ENCODE results near the gene PTPN14.
A peak's percentile ranks its signal among the peaks of the same experiment; 100 is the strongest.

The PTPN14 gene

DNA sequence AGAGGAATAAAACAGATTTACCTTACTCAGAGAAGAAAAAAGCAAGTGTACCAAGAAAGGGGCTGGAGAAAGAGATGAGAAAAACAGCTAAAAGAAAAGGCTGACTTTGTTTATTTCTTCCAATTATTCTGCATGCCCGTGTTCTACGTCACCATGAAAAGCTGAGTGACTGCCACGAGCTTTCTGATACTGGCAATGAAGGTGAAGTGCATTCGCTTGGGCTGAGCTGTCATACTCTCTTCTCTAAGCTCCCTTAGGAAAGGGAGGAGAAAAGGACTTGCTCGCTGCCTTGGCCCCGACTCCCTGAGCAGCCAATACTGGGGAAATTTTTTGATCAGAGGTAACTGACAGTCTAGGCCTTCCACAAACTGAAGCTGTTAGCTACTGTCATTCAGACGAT lies 165.1 kb downstream of the PTPN14 start:
- no peak for DNase-seq

- no peak for DNase-seq
These were observed 166.0 kb downstream of the PTPN14 start for GRCh38 chr1:214385428-214385827.

GRCh38 chr1:214384373-214385079 lies 166.9 kb downstream of the PTPN14 start:
- no peak for DNase-seq

DNA sequence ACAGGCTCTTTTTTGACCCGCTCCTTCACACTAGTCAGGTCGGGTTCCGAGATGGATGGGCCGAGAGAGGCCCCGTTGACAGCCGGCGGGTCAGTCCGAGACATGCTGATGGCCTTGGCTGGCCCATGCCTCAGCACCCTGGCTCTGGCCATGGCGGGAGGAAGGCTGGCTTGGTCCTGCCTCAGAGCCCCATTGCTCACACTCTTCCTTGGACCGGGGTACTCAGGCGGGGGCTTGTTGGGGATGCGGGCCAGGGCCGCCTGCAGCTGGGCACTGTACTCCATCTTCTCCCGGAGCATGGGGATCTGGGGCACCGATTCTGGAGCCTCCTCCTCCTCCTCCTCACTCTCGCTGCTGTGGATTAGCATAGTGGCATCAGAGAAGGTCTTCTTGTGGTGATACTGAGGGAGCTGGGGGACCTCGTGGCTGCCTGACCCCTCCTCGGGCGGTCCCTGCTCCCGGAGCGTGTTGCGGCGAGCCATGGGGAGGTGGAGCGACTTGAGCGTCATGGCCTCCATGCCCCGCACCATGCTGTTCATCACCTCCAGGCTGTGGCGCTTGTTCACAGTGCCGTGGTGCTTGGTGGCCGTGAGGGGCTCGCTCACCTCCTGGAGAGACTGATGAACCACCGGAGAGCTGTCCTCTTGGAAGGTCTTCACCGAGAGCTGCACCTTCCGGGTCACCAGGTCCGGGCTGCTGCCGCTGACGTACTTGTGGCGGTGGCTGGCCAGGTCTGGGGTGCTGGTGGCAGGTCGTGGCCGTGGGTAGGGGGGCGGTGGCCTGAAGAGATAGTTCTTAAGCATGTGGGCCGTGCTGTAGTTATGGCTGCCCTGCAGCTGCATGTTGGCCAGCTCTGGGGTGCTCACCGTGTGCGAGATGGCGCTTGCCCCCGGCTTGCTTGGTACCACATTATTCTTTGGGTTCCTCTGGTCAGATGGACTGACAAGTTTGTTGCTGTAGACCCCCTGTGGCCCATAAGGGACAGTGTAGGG lies 167.7 kb downstream of the PTPN14 start:
- no peak for DNase-seq

DNA sequence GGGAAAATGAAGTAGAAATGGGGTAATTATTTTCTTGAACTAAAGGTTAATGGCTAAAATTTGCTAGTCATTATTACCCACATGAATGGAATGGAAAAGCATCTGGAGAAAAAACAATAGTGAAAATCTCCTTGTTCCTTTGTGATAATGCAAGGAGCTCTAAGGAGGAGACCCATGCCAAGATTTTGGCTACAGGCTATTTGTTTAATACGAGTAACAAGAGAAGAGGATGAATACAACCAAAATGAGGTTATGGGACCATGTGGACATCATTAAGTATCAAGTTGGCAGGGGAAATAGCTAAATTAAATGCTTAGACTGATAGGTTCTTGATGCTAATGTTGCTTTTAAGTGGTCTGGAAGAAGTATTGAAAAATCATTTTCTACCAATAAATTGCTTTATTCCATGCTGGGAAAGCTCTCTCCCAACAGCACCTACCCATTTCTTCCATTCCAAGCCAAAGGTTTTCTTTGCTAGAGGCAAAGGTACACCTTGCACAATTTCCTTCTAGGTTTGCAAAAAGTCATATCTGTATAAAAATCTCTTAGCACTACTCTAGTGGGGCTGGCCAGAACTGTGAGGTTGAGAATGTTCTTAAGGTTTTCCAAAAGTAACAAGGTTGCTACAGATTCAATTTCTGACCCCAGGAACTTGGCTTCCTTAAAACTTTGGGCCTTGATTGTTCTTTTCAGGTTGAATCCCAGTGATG lies 170.3 kb downstream of the PTPN14 start:
- no peak for DNase-seq

- peak; percentile 19 for DNase-seq
These were observed 171.0 kb downstream of the PTPN14 start for GRCh38 chr1:214380396-214380795.

- DNase-seq = no peak
These were observed 172.0 kb downstream of the PTPN14 start for GRCh38 chr1:214379236-214379970.

DNA sequence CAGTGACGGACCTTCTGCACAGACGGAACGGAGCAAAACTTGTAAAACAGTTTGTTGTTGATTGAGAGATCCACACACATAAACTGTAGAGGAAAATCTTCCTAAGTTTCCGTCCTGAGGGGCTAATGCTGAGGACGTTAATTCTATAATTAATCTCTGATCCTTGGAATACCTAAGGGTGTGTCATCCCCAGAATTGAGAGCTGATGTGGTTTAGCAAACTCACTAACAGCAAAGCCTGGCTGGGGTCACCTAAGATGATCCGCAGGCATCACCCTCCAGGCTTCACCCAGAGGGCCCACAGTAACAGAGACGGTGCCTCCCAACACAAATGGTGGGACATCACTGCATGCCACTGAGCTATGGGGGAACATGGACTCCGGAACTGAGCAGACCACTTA lies 172.9 kb downstream of the PTPN14 start:
- DNase-seq = no peak

GRCh38 chr1:214377886-214378285 lies 173.5 kb downstream of the PTPN14 start:
- peak; percentile 31 for DNase-seq

- DNase-seq = no peak
These were observed 173.9 kb downstream of the PTPN14 start for GRCh38 chr1:214377485-214377884.

- DNase-seq = no peak
These were observed 179.3 kb downstream of the PTPN14 start for GRCh38 chr1:214372092-214372491.

DNA sequence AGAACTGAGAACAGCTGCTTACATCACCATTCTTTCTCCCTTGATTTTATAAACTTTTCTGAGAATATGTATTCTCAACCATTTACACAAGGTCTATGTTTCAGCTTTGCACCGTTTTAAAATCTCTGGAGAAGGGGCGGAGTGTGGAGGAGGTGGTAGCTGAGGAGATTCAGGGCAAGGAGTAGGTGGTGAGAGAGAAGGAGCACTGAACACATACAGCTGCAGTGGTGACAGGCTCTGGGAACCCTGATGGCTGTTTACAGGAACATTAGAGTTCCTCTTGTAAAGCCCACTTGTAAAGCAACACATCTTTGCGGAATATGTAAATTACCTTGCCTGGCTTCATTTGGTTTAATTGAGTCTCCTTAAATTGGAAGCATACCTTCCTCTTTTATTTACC lies 180.8 kb downstream of the PTPN14 start:
- DNase-seq = no peak

DNA sequence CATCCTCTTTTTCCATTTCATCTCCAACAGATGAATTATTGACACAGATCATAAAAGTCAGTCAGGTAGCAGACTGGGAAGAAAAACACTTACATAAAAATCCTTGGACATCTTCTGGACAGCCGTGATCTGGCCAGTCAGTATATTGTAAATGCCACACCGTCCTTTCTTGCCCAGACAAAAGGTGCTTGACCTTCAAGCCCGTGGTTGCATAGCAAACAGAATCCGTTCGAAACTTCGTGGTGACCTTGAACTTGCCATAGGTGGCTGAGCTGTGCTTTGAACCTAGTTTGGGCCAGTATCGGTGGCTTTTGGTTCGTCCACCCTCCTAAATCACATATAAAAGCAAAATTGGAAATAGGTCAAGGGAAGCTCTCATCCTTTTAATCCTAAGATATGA lies 182.0 kb downstream of the PTPN14 start:
- no peak for DNase-seq

DNA sequence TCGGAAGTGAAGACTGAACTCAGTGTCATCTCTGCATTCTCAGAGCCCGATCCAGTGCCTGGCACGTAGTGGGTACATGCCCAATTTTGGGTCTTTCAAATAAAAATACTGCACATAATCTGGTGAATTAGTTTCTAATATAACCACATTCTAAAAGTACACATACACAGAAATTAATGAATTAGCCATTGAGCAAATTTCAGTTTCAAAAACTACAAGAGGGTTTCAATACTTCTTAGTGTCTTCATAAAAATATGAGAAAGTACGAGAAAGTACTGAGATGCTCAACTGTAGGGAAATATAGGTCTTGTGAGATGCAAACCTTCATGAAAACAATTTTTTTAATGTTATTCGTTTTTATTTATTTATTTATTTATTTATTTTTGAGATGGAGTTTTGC lies 183.6 kb downstream of the PTPN14 start:
- no peak for DNase-seq

GRCh38 chr1:214364786-214365295 lies 186.6 kb downstream of the PTPN14 start:
- DNase-seq = no peak

GRCh38 chr1:214364386-214364785 lies 187.0 kb downstream of the PTPN14 start:
- DNase-seq = no peak

- DNase-seq = no peak
These were observed 188.0 kb downstream of the PTPN14 start for GRCh38 chr1:214363386-214363785.

DNA sequence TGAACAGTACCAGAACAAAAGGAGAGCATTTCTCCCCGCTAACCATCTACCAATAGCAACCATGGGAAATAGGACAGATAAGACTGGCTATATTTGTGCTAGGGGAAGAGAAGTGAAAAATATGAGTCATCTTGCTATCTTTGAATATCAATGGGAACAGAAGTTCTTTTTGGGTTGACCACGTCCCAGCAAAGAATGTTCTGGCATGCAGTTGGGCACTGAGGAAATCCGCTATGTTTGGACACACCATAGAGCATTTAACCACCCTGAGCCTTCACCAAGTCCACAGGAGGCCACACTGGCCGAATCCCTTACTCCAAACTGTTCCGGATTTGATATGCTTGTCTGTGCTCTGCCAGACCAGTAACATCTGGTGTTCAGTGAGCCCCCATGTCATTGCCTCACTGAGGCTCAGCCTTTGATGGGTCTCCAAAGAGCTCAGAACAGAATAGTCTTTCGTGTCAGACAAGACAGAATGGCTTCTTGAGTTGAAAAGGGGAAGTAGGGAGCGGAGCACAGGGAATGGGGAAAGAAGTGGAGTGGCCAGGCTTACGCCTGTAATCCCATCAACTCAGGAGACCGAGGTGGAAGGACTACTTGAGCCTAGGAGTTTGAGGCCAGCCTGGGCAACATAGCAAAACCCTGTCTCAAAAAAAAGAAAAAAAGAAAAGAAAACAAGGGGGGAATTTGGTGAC lies 189.1 kb downstream of the PTPN14 start:
- DNase-seq = no peak

GRCh38 chr1:214361636-214362035 lies 189.8 kb downstream of the PTPN14 start:
- no peak for DNase-seq

DNA sequence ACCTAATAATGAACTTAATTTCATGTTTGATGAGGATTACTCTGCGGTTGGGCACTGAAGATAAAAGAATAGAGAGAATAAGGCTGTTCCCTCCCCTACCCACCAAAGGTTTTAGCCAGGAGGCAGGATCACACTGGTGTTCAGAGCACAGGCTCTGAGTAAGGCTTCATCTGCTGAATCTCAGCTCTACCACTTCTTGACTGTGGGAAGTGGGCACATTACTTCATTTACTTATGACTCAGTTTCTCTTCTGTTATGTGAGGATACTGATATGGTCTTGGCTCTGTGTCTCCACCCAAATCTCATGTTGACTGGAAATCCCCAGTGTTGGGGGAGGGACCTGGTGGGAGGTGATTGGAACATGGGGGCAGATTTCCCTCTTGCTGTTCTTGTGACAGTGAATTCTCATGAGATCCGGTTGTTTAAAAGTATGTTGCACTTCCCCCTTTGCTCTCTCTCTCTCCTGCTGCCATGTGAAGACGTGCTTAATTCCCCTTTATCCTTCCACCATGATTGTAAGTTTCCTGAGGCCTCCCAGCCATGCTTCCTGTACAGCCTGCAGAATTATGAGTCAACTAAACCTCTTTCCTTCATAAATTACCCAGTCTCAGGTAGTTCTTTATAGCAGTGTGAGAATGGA lies 190.8 kb downstream of the PTPN14 start:
- no peak for DNase-seq

GRCh38 chr1:214360116-214360515 lies 191.3 kb downstream of the PTPN14 start:
- no peak for DNase-seq
